HuH-7.5 (cell line): ENCODE measurements around the gene SCAPER.
"Not testable (repeated sequence)": the region's sequence is repeated elsewhere in the genome, so short reads cannot be mapped to it uniquely, and the experiment has no call there.

Experiments
- DNase-seq: peaks from one replicate; pipeline ENCODE4 v3.0.0; 2011; ENCODE audit warnings: low spot score

SCAPER gene

GRCh38 chr15:76495487-76495886 is 409.7 kb downstream of the SCAPER start:
- DNase-seq = no peak

- DNase-seq = no peak
Observed at GRCh38 chr15:76492538-76492937, 412.6 kb downstream of the SCAPER start.

- no peak for DNase-seq
Observed at GRCh38 chr15:76483752-76484151, 421.4 kb downstream of the SCAPER start.

- DNase-seq = no peak
Observed at GRCh38 chr15:76483018-76483417, 422.1 kb downstream of the SCAPER start.

GRCh38 chr15:76480267-76480666 is 424.9 kb downstream of the SCAPER start:
- no peak for DNase-seq

GRCh38 chr15:76470691-76471090 is 434.4 kb downstream of the SCAPER start:
- DNase-seq = no peak

- DNase-seq = no peak
Observed at GRCh38 chr15:76468722-76469121, 436.4 kb downstream of the SCAPER start.

GRCh38 chr15:76467136-76467535 is 438.0 kb downstream of the SCAPER start:
- no peak for DNase-seq

GRCh38 chr15:76465728-76466127 is 439.4 kb downstream of the SCAPER start:
- DNase-seq = no peak

GRCh38 chr15:76464247-76464646 is 440.9 kb downstream of the SCAPER start:
- no peak for DNase-seq

- DNase-seq = no peak
Observed at GRCh38 chr15:76460871-76461270, 444.3 kb downstream of the SCAPER start.

GRCh38 chr15:76460347-76460746 is 444.8 kb downstream of the SCAPER start:
- no peak for DNase-seq

GRCh38 chr15:76451540-76451939 is 453.6 kb downstream of the SCAPER start:
- DNase-seq = no peak

GRCh38 chr15:76449455-76449854 is 455.7 kb downstream of the SCAPER start:
- DNase-seq = no peak

- DNase-seq = no peak
Observed at GRCh38 chr15:76448755-76449154, 456.4 kb downstream of the SCAPER start.

- no peak for DNase-seq
Observed at GRCh38 chr15:76447728-76448441, 457.3 kb downstream of the SCAPER start.

- no peak for DNase-seq
Observed at GRCh38 chr15:76440441-76440840, 464.7 kb downstream of the SCAPER start.

GRCh38 chr15:76439542-76439941 is 465.6 kb downstream of the SCAPER start:
- DNase-seq = no peak

- no peak for DNase-seq
Observed at GRCh38 chr15:76433798-76434400, 471.2 kb downstream of the SCAPER start.

- not testable (repeated sequence) for DNase-seq
Observed at GRCh38 chr15:76433036-76433435, 472.1 kb downstream of the SCAPER start.

- no peak for DNase-seq
Observed at GRCh38 chr15:76432604-76433003, 472.5 kb downstream of the SCAPER start.

GRCh38 chr15:76431971-76432370 is 473.2 kb downstream of the SCAPER start:
- DNase-seq = no peak

GRCh38 chr15:76430711-76431110 is 474.4 kb downstream of the SCAPER start:
- DNase-seq = not testable (repeated sequence)

- no peak for DNase-seq
Observed at GRCh38 chr15:76429661-76430060, 475.5 kb downstream of the SCAPER start.
